Measurements from ENCODE around the gene CLSTN2. TPM values are rescaled to one million over a fixed set of nuclear protein-coding genes. Genes with fewer than 3 reads are reported as not detected.

The CLSTN2 gene
- total and polyA plus RNA-seq, 5 experiments from 2014 or later = not detected

DNA sequence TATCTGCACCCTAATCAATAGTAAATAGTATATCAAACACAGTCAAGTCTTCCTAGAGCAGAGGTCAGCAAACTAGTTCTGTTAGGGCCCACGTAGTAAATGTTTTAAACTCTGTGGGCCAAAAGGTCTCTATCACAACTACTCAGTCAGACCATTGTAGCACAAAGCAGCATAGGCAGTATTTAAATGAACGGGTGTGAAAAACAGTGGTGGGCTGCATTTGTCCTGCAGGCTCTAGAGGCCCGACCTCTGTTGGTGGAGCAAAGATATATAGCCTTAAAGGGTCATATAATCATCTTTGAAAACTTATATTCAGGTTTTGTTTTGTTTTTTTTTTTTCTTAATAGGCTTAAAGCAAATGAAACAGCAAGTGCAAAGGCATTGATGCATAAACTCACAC is 416.5 kb downstream of the CLSTN2 start:
- H3K9me3 Mint-ChIP-seq = peaks cover 0 to 9% (median 0%) of the 10 kb centered on the region in 9 donors
- no peak overlapping the region for H3K4me3 Mint-ChIP-seq
- no peak for ATAC-seq
- POLR2A ChIA-PET = no interaction called here
- no peak overlapping the region for H3K27ac Mint-ChIP-seq
- H3K4me1 Mint-ChIP-seq = no peaks in the 10 kb centered on the region
- H3K27me3 Mint-ChIP-seq = peaks cover 4 to 37% (median 10%) of the 10 kb centered on the region in 5 donors
- H3K36me3 Mint-ChIP-seq = peaks cover 0 to 7% (median 0%) of the 10 kb centered on the region in 3 donors
- no peak for DNase-seq

- POLR2A ChIA-PET = no interaction called here
- Mint-ChIP-seq H3K27me3 (peaks cover 2 to 30% (median 7%) of the 10 kb centered on the region in 5 donors), H3K36me3 (no peaks in the 10 kb centered on the region), H3K27ac (peak overlapping the region in 1 of 10 donors; percentile 16), H3K4me1 (no peaks in the 10 kb centered on the region), H3K4me3 (no peak overlapping the region), H3K9me3 (peaks cover 0 to 2% (median 0%) of the 10 kb centered on the region in 9 donors)
- DNase-seq (no peak), ATAC-seq (no peak)
These were observed 420.5 kb downstream of the CLSTN2 start for GRCh38 chr3:140355481-140355880.

DNA sequence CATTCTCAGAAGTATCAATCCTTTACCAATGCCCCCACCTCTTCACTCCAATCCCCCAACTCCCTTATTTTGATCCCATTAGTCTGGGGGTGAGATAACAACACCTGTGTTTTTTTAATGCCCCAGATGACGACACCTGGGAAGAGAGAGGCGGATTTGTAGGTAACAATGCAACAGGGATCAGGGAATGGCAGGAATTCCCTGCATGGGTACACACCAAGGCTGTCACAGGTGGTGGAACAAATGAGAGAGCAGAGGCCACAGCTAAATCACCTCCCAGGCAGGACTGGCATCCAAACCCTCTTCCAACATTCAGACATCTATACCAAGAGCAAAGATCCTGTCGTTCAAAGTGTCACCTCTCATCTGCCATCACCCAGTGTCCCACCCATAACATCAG is 423.7 kb downstream of the CLSTN2 start:
- Mint-ChIP-seq H3K4me3 (no peak overlapping the region), H3K36me3 (no peaks in the 10 kb centered on the region), H3K27ac (peak overlapping the region in 1 of 10 donors; percentile 41), H3K4me1 (no peaks in the 10 kb centered on the region), H3K9me3 (peaks cover 0 to 4% (median 0%) of the 10 kb centered on the region in 9 donors), H3K27me3 (peaks cover 2 to 30% (median 7%) of the 10 kb centered on the region in 5 donors)
- no peak for ATAC-seq
- POLR2A ChIA-PET = no interaction called here
- no peak for DNase-seq

DNA sequence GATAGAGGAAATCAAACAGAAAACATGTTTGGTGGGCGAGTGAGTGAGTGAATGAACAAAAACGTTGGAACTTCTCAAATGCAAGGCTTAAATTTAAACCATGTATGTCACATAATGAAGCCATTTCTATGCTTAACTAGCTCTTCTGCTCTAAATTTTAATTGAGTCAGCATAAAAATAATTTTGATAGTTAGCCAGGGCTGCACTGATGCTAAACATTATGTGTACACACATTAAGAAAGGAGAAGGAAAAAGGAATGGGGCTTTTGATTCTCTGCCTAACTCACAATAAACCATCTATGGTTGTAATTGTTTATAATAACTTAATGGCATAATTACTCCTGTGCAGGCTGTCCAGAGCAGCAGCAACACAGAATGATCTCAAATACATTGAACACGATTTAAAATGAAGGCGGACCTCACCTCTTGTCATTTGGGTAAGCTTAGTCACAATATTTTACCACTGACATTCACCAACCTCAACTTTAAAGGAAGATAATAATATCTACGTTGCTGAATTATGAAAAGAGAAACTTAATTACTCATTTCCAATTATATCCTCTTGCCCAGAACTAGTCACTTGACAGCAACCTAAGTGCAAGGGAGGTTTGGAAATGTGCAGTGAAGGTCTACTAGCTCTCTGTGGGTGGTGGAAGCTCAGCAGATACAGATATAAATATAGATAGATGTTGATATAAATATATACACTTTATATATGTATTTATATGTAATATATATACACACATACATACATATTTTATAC is 424.4 kb downstream of the CLSTN2 start:
- Mint-ChIP-seq H3K4me3 (no peak overlapping the region), H3K36me3 (no peaks in the 10 kb centered on the region), H3K27ac (no peak overlapping the region), H3K4me1 (no peaks in the 10 kb centered on the region), H3K27me3 (peaks cover 2 to 27% (median 7%) of the 10 kb centered on the region in 5 donors), H3K9me3 (peaks cover 0 to 4% (median 0%) of the 10 kb centered on the region in 9 donors)
- POLR2A ChIA-PET = no interaction called here
- no peak for ATAC-seq
- DNase-seq = no peak

DNA sequence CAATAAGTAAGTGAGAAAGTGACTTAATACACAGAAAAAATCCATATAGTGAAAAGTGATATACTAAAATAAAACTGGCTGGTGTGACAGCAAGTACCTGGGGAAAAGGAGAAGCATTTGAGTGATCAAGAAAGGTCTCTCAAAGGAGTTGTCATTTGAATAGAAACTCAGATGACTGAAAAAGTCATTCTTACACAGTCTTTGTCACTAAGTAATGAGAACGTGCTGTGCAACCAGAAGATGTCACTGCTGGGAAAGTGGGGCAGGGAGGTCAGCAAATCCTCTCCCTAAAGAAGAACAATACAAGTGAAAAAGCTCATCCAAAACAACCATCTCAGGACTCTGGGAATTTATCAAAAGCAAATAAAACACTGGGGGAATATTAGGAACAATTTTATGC is 425.3 kb downstream of the CLSTN2 start:
- Mint-ChIP-seq H3K36me3 (no peaks in the 10 kb centered on the region), H3K27ac (no peak overlapping the region), H3K4me1 (no peaks in the 10 kb centered on the region), H3K4me3 (no peak overlapping the region), H3K9me3 (peaks cover 0 to 4% (median 0%) of the 10 kb centered on the region in 9 donors), H3K27me3 (peaks cover under 1 to 18% (median 7%) of the 10 kb centered on the region in 5 donors)
- POLR2A ChIA-PET = no interaction called here
- DNase-seq (no peak), ATAC-seq (no peak)

- DNase-seq = peak in 1 of 10 donors; percentile 9
These were observed 428.8 kb downstream of the CLSTN2 start for GRCh38 chr3:140363801-140364200.

DNA sequence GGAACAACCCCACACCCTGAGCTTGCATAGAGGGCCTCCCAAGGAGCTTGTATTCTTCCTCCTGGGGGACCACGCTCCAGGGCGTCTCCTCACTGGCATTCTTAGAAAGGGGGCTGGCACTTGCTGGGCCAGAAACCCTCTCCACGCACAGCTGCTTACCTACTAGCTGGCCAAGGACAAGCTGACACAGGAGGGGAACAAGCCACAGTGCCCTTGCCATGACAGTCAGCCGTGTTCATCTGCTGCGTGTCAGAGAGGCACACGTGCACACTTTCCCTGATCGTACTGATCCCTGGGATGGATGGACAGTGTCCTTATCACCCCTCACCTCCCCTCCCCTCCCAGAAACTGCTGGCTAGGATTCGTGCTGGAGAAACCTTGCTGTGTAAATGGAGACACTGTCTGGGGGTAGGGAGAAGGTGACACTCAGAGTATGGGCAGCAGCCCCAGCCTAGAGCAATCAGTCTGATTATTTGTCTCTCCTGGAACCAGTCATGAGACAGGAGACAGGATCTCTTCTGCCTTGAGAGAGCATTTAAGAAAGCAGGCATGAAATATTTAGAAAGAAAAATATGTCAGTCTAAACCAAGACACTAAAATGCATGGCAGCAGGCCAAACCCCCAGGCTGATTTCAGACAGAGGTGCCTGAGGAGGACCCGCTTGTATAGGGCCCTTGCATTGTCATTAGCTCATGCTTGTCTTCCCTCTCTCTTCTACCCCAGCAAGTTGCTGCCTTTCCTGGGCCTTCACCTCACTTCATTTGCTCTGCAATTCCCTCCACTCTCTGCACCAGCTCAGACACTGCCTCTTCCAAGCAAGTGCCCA is 431.1 kb downstream of the CLSTN2 start:
- Mint-ChIP-seq H3K4me1 (no peaks in the 10 kb centered on the region), H3K36me3 (no peaks in the 10 kb centered on the region), H3K4me3 (peak overlapping the region in 1 of 10 donors; percentile 4), H3K27ac (no peak overlapping the region), H3K9me3 (peaks cover 0 to 4% (median 0%) of the 10 kb centered on the region in 9 donors), H3K27me3 (peaks cover 0 to 9% (median 4%) of the 10 kb centered on the region in 5 donors)
- no peak for DNase-seq
- ATAC-seq = no peak
- POLR2A ChIA-PET = no interaction called here

More at GRCh38 chr3:140363801-140364200, 428.8 kb downstream of the CLSTN2 start:
- Mint-ChIP-seq H3K4me3 (no peak overlapping the region), H3K36me3 (no peaks in the 10 kb centered on the region), H3K4me1 (no peaks in the 10 kb centered on the region), H3K27ac (no peak overlapping the region), H3K27me3 (peaks cover 0 to 12% (median 0%) of the 10 kb centered on the region in 5 donors), H3K9me3 (peaks cover 0 to 4% (median 0%) of the 10 kb centered on the region in 9 donors)
- no peak for ATAC-seq
- POLR2A ChIA-PET = no interaction called here

DNA sequence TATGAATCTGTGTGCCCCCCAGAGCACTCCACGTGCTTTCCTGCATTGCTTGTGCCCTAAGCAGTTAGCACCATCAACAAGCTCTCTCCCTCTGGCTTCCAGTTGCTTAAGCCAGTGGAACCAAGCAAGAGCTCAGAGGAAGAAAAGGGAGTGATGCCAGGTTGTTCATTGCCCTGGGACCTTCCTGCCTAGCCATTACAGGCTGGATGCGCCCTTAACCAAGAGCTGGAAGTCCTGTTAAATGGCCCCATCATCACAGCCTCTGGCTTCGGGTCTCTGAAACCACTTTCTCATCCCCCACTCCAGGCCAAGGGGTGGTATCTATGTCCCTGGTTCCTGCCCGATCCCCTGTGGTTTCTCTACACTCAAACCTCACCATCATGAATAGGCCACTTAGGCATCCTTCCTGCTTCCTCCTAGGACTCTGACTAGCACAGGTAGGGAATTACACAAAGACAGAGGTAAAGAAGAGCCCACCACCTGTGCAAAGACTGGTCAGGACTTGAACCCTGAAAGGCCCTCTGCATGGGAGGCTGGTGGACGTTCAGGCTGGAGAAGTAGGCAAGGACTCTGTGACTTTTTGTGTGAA is 433.3 kb downstream of the CLSTN2 start:
- Mint-ChIP-seq H3K4me1 (no peaks in the 10 kb centered on the region), H3K27me3 (peaks cover 0 to 9% (median 4%) of the 10 kb centered on the region in 5 donors), H3K27ac (no peak overlapping the region), H3K36me3 (no peaks in the 10 kb centered on the region), H3K9me3 (no peaks in the 10 kb centered on the region), H3K4me3 (no peak overlapping the region)
- no peak for ATAC-seq
- POLR2A ChIA-PET = no interaction called here
- DNase-seq = no peak

DNA sequence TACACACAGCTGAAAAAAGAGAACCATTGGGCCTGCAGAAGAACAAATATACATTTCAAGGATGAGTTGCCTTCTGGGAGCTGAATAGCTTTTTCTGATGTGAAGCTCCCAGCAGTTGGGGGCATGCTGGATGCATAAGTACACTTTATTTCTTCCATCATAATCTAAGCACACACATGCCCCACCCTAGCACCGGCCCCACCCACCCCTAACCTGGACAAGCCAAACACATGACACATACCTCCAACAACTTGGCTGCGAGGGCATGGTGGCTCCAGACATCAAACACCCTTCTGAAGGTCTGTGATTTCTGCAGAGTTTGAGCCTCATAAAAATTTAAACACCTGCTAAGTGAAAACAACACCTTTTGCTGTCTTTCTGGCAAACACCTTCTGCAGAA is 435.7 kb downstream of the CLSTN2 start:
- ATAC-seq (no peak), DNase-seq (no peak)
- peak overlapping the region in 1 of 10 donors; percentile 45 for H3K27ac Mint-ChIP-seq
- peaks cover 0 to 9% (median 4%) of the 10 kb centered on the region in 5 donors for H3K27me3 Mint-ChIP-seq
- H3K36me3 Mint-ChIP-seq = no peaks in the 10 kb centered on the region
- H3K4me1 Mint-ChIP-seq = no peaks in the 10 kb centered on the region
- POLR2A ChIA-PET = no interaction called here
- H3K4me3 Mint-ChIP-seq = no peak overlapping the region
- H3K9me3 Mint-ChIP-seq = no peaks in the 10 kb centered on the region

GRCh38 chr3:140373234-140373633 is 438.2 kb downstream of the CLSTN2 start:
- no peak overlapping the region for H3K4me3 Mint-ChIP-seq
- POLR2A ChIA-PET = no interaction called here
- ATAC-seq (no peak), DNase-seq (no peak)
- no peak overlapping the region for H3K27ac Mint-ChIP-seq
- peaks cover 0 to 10% (median 5%) of the 10 kb centered on the region in 5 donors for H3K27me3 Mint-ChIP-seq
- no peaks in the 10 kb centered on the region for H3K9me3 Mint-ChIP-seq
- H3K36me3 Mint-ChIP-seq = no peaks in the 10 kb centered on the region
- no peaks in the 10 kb centered on the region for H3K4me1 Mint-ChIP-seq

- Mint-ChIP-seq H3K36me3 (no peaks in the 10 kb centered on the region), H3K27ac (no peak overlapping the region), H3K4me1 (no peaks in the 10 kb centered on the region), H3K4me3 (no peak overlapping the region), H3K9me3 (no peaks in the 10 kb centered on the region), H3K27me3 (peaks cover 0 to 14% (median 7%) of the 10 kb centered on the region in 5 donors)
- no peak for ATAC-seq
- no peak for DNase-seq
- POLR2A ChIA-PET = no interaction called here
These were observed 440.0 kb downstream of the CLSTN2 start for GRCh38 chr3:140375002-140375401.

DNA sequence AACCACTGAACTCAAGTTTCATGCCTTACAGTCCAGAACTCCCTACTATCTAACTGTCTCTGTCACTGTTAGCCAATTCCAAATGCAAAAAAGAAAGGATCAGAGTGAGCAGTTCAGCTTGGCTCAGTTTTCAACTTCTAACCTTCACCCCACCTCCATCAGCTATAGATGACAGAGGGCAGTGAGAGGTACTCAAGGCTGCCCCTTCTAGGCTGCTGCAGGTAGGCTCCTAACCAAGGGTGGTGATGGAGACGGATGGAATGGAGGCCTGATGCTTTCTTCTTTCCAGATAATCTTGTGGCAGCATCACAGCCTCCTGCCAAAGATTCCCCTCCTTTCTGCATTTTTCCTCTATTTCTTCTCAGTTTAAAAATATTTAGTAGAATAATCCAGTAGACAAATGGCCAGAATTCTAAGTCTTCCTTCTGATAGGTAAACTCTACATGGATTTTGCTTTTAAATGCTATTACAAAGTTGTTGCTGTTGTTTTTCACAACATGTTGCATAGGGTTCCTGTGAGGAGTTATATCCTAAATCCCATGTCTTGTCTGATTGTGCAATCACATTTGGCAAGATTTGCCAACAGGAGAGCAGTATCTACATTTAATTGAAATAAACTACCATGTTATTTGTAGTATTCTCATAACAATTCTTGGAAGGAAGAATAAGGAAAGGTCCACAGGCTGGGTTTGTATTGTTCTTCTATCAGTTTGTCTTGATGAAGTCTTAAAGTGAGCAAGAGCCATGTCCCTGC is 441.3 kb downstream of the CLSTN2 start:
- no peak overlapping the region for H3K27ac Mint-ChIP-seq
- no peak for ATAC-seq
- peaks cover 0 to 18% (median 2%) of the 10 kb centered on the region in 5 donors for H3K27me3 Mint-ChIP-seq
- no peak for DNase-seq
- H3K9me3 Mint-ChIP-seq = peaks cover 0 to 2% (median 0%) of the 10 kb centered on the region in 9 donors
- POLR2A ChIA-PET = no interaction called here
- no peaks in the 10 kb centered on the region for H3K36me3 Mint-ChIP-seq
- H3K4me1 Mint-ChIP-seq = no peaks in the 10 kb centered on the region
- no peak overlapping the region for H3K4me3 Mint-ChIP-seq
